GM19025 (cell line): ENCODE results near the gene LCN15.
A peak's percentile ranks its signal among the peaks of the same experiment; 100 is the strongest.
"Not testable (repeated sequence)": the region's sequence is repeated elsewhere in the genome, so short reads cannot be mapped to it uniquely, and the experiment has no call there.

ENCODE experiments used
- ATAC-seq: cut with Tn5 transposase; IDR thresholded peaks from one replicate; pipeline ENCODE4 v1.9.1; 2021; ENCODE audit warnings: mild to moderate bottlenecking, low read depth, moderate library complexity; ENCODE audit not compliant: unreplicated experiment

The LCN15 gene

GRCh38 chr9:136764301-136764891 lies at the start of gene LCN15:
LCN15 (minus strand) TSS chr9:136764518; CDS start chr9:136764488, 30 bp downstream.
- no peak for ATAC-seq

GRCh38 chr9:136808806-136809158 lies 44.5 kb upstream of the LCN15 start:
- ATAC-seq = no peak

- peak; percentile 26 for ATAC-seq
Observed at GRCh38 chr9:136808075-136808805, 43.9 kb upstream of the LCN15 start.

- ATAC-seq = peak; percentile 74
Observed at GRCh38 chr9:136807281-136808074, 43.2 kb upstream of the LCN15 start, which contains the start of gene RABL6. RABL6 (plus strand) TSS chr9:136807948; CDS start chr9:136808197, 249 bp downstream.

GRCh38 chr9:136806631-136807201 lies 42.4 kb upstream of the LCN15 start:
- ATAC-seq = no peak

- no peak for ATAC-seq
Observed at GRCh38 chr9:136806067-136806466, 41.7 kb upstream of the LCN15 start.

- no peak for ATAC-seq
Observed at GRCh38 chr9:136805207-136805740, 41.0 kb upstream of the LCN15 start.

- ATAC-seq = no peak
Observed at GRCh38 chr9:136804509-136805206, 40.3 kb upstream of the LCN15 start.

GRCh38 chr9:136803551-136804508 lies 39.5 kb upstream of the LCN15 start:
- no peak for ATAC-seq

GRCh38 chr9:136803009-136803550 lies 38.8 kb upstream of the LCN15 start:
- ATAC-seq = not testable (repeated sequence)

- ATAC-seq = no peak
Observed at GRCh38 chr9:136802321-136802720, 38.0 kb upstream of the LCN15 start.

- ATAC-seq = no peak
Observed at GRCh38 chr9:136799854-136800657, 35.7 kb upstream of the LCN15 start.

GRCh38 chr9:136799079-136799853 lies 34.9 kb upstream of the LCN15 start:
- ATAC-seq = no peak

GRCh38 chr9:136798708-136799078 lies 34.4 kb upstream of the LCN15 start:
- ATAC-seq = no peak

GRCh38 chr9:136796775-136797347 lies 32.5 kb upstream of the LCN15 start:
- not testable (repeated sequence) for ATAC-seq

- no peak for ATAC-seq
Observed at GRCh38 chr9:136796238-136796774, 32.0 kb upstream of the LCN15 start, which contains the start of gene CCDC183. CCDC183 (plus strand) TSS chr9:136796338; CDS start chr9:136796398, 60 bp downstream.

GRCh38 chr9:136795000-136795348 lies 30.7 kb upstream of the LCN15 start:
- ATAC-seq = no peak
